Epithelial cell of proximal tubule (primary cell): ENCODE results near the gene RUNDC3A. TPM values are rescaled to one million over a fixed set of nuclear protein-coding genes. Genes with fewer than 3 reads are reported as not detected.
A peak's percentile ranks its signal among the peaks of the same experiment; 100 is the strongest.

ENCODE experiments used
- DNase-seq: peaks from one replicate; pipeline ENCODE4 v3.0.0-alpha.2; 2011; ENCODE audit warnings: low read depth
- H3K4me3 ChIP-seq: 2 replicates; pipeline ENCODE4 v1.5.1; 2011; ENCODE audit warnings: low read depth, mild to moderate bottlenecking, low read length
- CTCF ChIP-seq: conservative IDR thresholded peaks from 2 replicates; pipeline ENCODE4 v1.5.1; 2012; ENCODE audit warnings: low read depth, mild to moderate bottlenecking, low read length
- total RNA-seq: library from RNA; depleted of rRNA; stranded (reverse); fragments of >200 nt; gene quantifications from 2 replicates; pipeline ENCODE4 v1.2.3, GENCODE V29; 2015

Gene RUNDC3A
- total RNA-seq, 1 donor from 2014 or later: 2.2 TPM

- DNase-seq: no peak
- TF ChIP-seq CTCF: no peak
- H3K4me3 ChIP-seq: peak overlapping the region; percentile 37
These were observed 814 bp upstream of the RUNDC3A start for GRCh38 chr17:44307387-44308186.

- no peak for TF ChIP-seq CTCF
- peak overlapping the region; percentile 57 for H3K4me3 ChIP-seq
- DNase-seq: no peak
These were observed 464 bp downstream of the RUNDC3A start for GRCh38 chr17:44308865-44309264.

GRCh38 chr17:44309472-44309871, 1.1 kb downstream of the RUNDC3A start:
- TF ChIP-seq CTCF: no peak
- no peak overlapping the region for H3K4me3 ChIP-seq
- DNase-seq: no peak

- no peak overlapping the region for H3K4me3 ChIP-seq
- no peak for TF ChIP-seq CTCF
- no peak for DNase-seq
These were observed 1.8 kb downstream of the RUNDC3A start for GRCh38 chr17:44310188-44310587.

DNA sequence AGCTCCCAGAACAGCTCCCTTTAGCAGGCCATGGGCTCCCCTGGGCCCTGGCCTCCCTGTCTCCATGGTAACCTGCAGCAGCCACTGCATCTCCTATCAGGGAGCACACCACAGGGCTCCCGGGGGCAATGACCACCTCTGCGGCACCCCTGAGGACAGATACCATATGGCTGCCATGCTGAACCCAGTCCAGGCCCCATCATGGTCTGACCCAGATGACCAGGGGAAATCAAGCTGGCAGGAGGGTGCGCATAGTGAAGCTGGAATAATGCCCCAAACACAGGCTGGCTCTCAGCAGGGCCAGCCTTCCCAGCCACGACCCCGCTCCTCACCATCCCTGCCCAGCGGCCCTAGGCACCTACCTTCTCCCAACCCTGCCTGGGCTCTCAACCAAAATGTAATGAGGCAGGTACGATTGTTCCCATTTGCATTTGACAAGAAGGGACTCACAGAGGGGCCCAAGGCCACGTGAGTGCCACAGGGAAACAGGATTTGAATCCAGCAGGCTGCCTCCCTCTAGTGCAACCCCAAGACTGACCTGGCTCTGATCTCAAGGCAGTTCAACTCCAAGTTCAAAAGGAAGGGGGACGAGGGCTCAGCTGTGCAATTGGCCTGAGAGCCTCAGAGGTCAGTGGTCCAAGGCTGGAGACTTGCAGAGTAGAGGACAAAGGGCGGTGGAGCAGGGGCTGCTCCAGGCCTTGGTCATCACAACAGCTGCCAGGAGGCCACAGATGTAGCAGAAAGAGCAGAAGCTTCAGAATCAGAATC, 2.4 kb downstream of the RUNDC3A start:
- DNase-seq: no peak
- no peak for TF ChIP-seq CTCF
- no peak overlapping the region for H3K4me3 ChIP-seq

GRCh38 chr17:44311562-44312181, 3.3 kb downstream of the RUNDC3A start:
- no peak for TF ChIP-seq CTCF
- DNase-seq: no peak

More at GRCh38 chr17:44311562-44312181, 3.3 kb downstream of the RUNDC3A start:
- H3K4me3 ChIP-seq: no peak overlapping the region
